HG03439 (cell line): Measurements from ENCODE around the gene SLC6A9.

Experiments used
- ATAC-seq: cut with Tn5 transposase; IDR thresholded peaks from one replicate; pipeline ENCODE4 v1.9.1; 2021; ENCODE audit warnings: mild to moderate bottlenecking, moderate library complexity; ENCODE audit not compliant: unreplicated experiment

SLC6A9 gene

GRCh38 chr1:43973981-43974442 is 57.2 kb downstream of the SLC6A9 start:
- no peak for ATAC-seq

- ATAC-seq = no peak
Measured at GRCh38 chr1:43971336-43971980, 59.8 kb downstream of the SLC6A9 start.

GRCh38 chr1:43970911-43971310 is 60.4 kb downstream of the SLC6A9 start:
- ATAC-seq = no peak

GRCh38 chr1:43970502-43970901 is 60.8 kb downstream of the SLC6A9 start:
- ATAC-seq = no peak

GRCh38 chr1:43969746-43970466 is 61.4 kb downstream of the SLC6A9 start, which contains the start of gene DPH2:
DPH2 (plus strand) TSS chr1:43970010; CDS start chr1:43970176, 166 bp downstream.
- peak; percentile 66 for ATAC-seq

GRCh38 chr1:43969416-43969745 is 61.9 kb downstream of the SLC6A9 start:
- no peak for ATAC-seq

GRCh38 chr1:43968348-43968948 is 62.8 kb downstream of the SLC6A9 start:
- ATAC-seq = no peak

- ATAC-seq = no peak
Measured at GRCh38 chr1:43965316-43965715, 65.9 kb downstream of the SLC6A9 start.

GRCh38 chr1:43963890-43964289 is 67.4 kb downstream of the SLC6A9 start:
- ATAC-seq = no peak

GRCh38 chr1:43963006-43963405 is 68.3 kb downstream of the SLC6A9 start:
- no peak for ATAC-seq

GRCh38 chr1:43962324-43962723 is 68.9 kb downstream of the SLC6A9 start:
- no peak for ATAC-seq

- no peak for ATAC-seq
Measured at GRCh38 chr1:43961692-43962091, 69.6 kb downstream of the SLC6A9 start.

GRCh38 chr1:43960798-43961197 is 70.5 kb downstream of the SLC6A9 start:
- no peak for ATAC-seq

- ATAC-seq = no peak
Measured at GRCh38 chr1:43958351-43959255, 72.7 kb downstream of the SLC6A9 start.

GRCh38 chr1:43957407-43958040 is 73.7 kb downstream of the SLC6A9 start:
- ATAC-seq = no peak

GRCh38 chr1:43956234-43956633 is 75.0 kb downstream of the SLC6A9 start:
- ATAC-seq = no peak

- no peak for ATAC-seq
Measured at GRCh38 chr1:43954036-43954435, 77.2 kb downstream of the SLC6A9 start.

- ATAC-seq = no peak
Measured at GRCh38 chr1:43953361-43953760, 77.9 kb downstream of the SLC6A9 start.

GRCh38 chr1:43952731-43953346 is 78.4 kb downstream of the SLC6A9 start:
- no peak for ATAC-seq
